RPMI8226 (cell line): ENCODE data around the gene ADGRL2.

Experiments used
- DNase-seq: peaks from one replicate; pipeline ENCODE4 v3.0.0-alpha.2; 2015

The ADGRL2 gene

DNA sequence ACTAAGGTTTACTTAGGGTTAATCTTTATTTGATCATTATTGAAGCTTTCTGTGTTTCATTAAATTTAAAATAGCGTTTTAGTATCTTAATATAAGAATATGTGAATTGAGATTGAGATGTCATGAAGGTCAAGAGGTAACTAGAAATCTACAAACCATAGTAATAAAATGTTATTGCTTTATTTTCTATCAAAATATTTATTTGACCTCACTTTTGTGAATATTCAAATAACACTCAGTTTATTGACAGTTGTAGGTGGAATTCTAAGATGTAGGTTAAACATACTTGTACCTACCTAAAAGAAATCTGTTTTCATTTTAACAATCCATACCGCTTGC lies 5.7 kb downstream of the ADGRL2 start:
- DNase-seq: no peak

DNA sequence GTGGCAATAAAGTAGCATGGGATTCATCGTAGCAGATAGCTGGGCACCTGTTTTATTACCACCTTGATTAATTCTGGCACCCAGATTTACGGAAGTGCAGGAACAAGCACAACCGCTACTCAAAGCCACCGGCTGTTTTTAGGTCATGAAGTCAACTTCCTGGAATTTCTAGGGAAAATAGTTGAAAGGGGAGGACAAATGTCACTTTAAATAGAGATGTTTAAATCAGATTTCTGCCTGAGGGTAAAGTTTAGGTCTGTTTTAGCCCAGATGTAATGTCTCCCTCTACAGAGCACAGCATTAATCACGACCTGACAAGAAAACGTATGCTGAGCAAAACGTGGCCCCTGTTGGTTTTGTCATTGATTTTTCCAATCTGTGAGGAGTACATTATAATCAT lies 8.0 kb downstream of the ADGRL2 start:
- peak; percentile 4 for DNase-seq

DNA sequence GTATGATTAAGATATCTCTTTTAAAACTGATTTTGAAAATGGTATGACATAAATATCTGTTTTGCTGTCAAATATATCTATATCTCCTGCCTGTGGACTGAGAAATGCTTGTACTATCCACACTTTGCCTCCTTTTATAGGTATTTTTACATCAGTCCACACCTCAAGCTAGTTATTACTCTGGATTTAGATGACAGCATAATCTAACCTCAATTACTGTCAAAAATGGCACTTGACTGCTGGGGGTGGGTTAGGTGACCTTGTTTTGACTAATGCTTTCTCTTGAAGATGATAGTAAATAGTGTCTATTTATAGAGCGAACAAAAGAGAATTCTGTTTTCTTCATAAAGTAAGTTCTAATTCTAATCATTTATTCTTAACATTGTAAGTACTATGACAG lies 9.1 kb downstream of the ADGRL2 start:
- DNase-seq: no peak

DNA sequence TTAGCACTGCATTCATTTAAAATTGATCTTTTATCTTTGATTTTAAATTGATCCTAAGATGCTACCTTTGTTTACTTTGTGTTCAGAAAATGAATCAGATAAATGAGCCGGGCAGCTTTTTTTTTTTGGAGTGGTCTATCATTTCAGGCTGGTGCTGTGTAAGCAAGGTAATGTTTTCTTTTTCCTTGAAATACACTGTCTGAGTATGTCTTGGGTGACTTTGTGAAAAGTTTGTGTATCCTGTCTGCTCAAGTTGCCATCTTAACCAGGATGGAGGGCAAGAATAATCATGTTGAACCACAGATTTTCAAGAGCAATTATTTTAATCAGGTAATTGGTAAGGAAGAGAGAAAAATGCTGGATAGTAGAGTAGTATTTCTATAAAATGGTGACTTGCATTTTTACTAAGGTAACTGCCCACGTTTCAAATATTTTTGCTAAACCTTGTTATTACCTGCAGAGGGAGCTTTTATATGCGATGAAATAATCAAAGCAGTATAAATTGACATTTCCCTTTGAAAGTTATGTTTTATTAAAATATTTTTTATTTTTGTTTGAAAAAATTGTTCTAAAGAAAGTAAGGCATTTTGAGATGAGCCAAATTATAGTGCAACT lies 11.1 kb downstream of the ADGRL2 start:
- no peak for DNase-seq

DNA sequence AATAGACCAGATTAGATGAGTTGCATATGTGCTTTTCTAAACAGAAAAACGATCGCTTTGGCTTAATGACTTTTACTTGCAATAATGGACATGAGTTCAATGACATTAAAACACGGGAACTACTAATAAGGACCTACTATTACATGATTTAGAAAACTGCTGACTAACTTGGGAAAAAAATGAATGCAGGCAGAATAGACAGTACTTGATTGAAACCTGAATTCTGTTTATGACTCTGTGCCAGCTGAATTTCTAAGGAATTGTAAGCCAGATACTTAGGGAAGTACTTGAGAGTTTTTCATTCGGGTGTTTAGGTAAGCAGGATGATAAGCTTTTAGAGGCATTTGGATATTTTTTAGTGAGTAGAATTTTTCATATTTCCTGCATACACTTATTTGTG lies 12.0 kb downstream of the ADGRL2 start:
- no peak for DNase-seq

DNA sequence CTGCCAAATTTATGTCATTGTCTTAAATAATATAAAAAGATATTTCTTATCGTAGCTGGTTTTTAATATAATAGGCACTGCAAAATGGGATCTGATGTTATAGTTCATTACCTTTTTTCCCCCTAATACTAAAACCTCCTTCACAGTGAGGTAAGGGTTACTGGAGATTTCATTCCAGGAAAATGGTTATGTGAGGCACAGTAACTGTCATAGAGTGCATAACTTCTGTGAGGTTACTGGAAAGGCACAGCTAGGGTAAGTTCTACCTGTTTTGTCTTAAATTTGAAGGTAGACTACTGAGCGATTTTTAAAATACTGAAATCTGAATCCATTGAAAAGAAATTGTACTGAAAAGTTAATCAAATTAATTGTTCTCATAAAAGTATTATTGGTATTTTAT lies 13.0 kb downstream of the ADGRL2 start:
- DNase-seq: no peak

DNA sequence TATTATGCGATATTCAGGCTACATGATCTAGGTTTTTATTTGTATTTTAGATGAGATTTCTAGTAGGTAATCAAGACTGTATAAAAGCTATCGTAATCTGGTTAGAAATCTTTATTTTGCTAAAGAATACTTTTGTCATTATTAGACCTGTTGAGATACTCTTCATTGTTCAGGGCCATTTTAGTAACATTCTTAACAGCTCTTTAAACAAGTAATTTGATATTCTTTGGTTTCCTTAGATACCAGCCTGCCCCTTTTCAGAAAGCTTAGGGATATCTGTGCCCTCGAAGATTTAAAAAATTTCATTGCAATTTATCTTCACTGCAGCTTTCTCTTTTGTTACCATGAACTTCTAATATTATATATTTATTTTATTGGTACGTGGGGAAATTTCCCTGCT lies 18.9 kb downstream of the ADGRL2 start:
- no peak for DNase-seq

DNA sequence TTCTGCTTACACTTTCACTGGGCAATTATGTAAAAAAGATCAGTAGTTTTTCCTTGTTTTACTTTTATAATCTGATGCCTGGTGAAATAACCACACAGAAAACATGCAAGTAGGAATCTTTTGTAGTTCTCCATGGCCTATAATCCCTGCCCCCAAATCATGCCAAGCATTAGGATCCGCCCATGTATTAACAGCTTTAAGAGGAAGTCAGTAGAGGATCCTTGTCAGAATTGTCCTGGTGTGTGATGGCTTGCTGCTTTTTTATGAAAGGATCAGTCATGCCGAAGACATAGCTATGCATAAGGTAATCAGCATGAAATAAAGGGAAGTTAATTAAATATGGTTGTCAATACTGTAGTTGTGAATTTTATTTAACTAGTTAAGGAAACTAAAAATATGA lies 20.0 kb downstream of the ADGRL2 start:
- DNase-seq: no peak

DNA sequence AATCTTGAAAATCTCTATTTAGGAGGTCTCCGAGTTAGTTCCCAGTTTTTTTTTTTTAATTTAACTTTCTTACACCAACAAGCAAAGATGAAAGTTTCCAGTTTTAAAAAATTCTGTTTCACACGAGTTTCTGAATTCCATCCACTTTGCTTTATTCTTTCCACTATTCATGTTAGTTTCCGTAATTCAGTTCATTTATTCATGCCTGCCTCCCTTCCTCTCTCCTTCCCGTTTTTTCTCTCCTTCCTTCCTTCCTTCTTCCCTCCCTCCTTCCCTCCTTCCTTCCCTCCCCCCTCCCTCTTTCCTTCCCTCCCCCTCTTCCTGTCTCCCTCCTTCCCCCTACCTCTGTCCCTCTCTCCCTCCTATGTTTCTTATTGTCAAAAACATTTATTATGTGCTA lies 22.3 kb downstream of the ADGRL2 start:
- no peak for DNase-seq

DNA sequence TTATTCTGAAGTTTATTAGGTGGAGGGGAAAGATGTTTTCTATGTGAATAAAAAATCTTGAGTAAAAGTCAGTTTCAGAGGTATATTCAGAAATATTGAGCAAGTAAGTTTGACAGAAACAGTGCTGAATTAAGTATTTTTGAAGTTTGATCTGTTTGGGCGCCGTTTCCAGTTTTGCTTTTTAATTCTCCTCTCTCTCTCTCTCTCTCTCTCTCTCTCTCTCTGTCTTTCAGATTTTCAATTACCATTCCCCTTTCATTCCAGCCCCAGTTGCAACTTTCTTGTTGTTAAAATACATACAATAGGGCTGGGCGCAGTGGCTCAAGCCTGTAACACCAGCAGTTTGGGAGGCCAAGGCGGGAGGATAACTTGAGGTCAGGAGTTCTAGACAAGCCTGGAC lies 24.0 kb downstream of the ADGRL2 start:
- no peak for DNase-seq

DNA sequence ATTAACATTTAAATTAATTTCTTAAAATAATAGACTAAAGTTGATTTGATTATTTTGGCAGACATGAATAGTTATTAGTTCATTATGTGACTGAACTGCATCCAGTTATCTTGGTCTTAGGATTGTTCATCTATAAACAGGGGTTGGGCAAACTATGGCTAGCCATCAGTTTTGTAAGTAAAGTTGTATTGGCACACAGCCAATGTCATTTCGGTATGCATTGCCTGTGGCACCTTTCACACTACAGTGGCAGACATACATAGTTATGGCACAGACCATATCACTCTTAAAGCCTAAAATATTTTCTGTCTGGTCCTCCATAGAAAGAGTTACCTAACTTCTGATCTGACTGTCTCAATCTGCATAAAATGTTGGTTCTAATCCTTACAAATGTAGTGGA lies 27.2 kb downstream of the ADGRL2 start:
- DNase-seq: no peak

DNA sequence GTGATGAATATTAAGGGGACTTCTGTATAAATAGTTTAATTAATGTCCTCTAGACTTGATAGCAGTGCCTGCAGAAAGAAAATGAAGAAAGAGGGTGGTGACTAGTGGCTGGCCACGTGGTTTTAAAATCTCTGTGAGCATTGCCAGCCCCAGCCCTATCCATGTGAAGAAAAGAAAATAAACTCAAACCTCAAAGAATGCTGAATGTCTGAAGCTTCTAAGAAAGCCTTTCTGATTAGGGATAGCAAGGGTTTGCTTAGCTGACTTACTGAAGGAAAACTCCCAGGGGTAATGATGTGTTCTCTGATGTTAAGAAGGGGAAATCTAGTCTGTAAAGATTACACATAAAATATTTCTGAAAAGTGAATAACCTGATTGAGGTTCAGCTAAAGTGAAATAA lies 31.8 kb downstream of the ADGRL2 start:
- DNase-seq: no peak

DNA sequence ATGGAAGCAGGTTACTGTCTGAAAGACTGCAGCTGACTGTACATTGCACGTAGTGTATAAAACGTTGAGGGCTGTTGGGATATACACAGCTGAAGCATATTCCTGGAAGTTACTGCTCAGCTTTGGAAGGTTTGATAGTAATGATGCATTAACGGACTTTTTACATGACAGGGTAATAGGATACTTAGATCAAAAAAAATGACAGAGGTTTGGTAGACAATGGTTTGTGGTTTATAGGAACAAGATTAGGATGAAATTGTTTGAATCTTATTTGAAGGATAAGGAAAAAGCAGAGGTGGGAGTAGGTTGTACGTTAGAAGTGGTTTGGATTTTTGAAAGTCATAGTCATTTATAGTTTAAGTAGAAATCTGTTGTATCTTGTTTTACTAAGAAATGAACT lies 33.0 kb downstream of the ADGRL2 start:
- DNase-seq: no peak

DNA sequence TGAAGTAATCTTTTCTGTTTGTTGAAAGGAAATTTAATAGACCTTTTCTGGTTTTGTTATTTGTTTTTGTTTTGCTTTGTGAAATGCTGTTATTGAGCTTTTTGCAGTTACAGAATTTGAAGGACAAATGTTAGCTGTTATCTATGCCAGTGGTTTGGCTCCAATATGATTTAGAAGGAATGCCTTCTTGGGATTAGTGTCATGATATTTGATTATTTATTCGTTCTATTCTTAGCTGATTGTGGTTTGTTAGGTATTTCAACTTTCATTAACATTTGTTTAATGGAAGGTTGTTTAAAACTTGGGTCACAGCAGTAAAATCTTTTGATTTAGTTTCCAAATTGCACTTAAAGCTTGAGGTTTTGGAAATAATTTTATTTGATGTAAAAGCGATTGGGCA lies 33.5 kb downstream of the ADGRL2 start:
- no peak for DNase-seq

DNA sequence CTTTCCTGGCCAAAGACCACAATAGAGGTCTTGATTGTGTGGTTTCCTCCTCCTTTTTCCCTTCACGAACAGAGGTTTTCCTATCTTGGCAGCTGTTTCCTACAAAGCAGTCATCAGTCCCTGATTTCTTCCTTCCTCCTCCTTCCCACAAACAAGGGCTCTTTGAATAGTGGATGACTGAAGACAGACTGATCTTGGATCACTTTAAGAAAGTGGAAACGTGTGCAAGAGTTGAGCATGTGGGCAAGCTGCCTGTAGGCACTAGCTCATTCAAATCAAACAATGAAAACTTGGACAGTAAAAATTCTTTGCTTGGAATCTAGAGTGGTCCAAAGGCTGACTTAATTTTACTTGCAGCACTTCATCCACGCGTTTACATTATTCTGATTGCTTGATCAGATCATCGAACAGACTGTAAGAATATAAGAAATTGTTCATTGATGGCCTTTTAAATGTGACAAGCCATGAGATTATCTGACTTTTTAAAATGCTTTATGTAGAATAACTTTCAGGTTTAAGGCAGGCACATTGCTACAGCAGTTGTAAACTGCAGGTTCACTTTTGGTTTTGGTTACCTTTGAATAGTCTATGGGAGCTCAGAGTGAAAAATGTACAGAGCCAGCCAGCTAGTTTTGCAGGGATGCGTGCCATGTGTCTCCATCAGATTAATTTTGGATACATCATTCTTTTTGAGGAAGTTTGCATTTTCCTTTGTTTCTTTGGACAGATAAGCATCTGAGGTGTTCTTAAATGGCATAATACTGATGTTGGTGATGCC lies 34.4 kb downstream of the ADGRL2 start:
- no peak for DNase-seq

DNA sequence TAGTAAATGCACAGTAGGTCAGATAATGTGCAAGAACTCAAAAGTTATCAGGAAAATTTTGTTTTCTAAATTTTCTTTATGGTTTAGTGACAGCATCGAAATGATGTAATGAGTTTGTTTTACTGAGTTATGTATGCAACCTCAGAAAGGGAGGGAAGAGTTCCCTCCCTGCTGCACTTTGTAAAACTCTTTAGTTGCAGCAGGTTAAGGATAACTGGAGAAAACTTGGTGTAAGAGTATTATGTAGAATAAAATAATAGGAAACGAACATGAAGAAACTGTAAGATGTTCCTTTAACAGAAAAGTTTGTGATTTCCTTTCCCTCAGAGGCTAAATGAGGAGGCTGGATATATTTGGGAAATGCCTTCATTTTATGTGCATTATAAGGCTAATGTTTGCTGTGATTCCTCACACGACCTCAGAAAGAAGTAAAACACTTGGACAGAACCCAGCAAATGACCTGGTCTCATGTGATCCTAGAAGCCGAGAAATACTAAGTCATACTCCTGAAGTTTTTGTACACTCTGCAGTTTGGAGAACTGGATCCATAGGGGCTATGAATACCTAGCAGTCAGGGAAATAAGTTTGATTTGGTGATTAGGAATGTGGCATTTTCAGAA lies 35.4 kb downstream of the ADGRL2 start:
- DNase-seq: no peak

DNA sequence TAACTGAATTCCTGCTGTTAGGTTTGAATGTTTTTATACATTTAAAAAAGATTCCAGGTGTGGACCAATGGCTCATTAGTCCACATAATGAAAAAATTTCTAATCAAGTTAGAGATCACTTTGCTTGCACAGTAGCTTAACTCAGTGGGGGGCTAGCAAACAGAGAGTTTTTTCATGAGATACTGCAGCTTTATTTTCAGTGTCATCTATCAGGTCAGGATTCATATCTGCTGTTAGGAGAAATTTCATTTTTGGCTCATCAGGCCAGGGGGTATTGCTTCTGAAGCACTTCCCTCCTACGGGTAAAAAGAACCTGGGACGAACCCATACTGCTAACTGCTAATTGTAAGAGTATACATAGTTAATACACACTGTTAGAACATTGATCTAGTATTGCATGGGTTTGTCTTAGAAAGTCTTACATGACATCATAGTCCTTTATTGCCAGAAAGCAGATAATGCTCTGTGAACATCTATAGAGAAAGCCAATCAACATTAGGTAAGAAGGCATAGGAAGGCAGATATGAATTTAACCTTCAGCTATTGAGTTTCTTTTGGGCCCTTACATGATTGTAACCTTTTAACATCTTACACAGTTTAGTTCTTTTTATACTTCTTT lies 38.0 kb downstream of the ADGRL2 start:
- DNase-seq: no peak

DNA sequence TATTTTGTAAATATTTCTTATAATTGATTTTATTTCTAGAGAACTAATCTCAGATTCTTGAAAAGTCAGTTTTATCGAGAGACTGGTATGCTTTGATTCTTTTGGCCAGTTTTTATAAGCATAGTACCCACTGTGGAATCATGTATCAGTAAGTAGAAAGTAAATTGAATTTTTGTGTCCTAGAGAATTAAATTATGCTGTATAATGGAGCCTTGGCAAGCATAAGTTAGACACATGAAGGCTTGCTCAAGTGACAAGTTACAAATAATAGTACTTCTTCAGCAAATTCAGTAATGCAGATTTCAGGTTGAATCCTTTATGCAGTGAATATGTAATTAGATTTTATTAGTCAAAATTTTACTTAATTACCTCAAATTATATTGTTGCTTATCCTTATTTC lies 40.1 kb downstream of the ADGRL2 start:
- no peak for DNase-seq

DNA sequence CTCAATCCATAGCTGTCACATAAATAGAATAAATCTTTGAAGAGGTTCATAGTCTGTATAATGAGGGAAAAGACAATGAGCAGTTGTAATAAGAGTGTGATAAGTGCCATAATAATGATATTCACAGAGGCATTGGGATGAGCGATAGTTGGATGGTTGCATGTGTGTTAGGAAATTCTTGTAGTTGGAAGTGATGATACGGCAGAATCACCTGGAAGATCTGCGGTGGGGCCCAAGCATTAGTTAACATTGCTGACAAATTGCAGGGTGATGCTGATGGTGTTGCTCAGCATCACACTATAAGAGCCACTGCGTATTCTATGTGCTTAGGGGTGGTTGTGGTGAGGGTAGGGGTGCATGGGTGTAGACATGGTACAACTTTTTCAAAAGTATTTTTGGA lies 41.1 kb downstream of the ADGRL2 start:
- no peak for DNase-seq

DNA sequence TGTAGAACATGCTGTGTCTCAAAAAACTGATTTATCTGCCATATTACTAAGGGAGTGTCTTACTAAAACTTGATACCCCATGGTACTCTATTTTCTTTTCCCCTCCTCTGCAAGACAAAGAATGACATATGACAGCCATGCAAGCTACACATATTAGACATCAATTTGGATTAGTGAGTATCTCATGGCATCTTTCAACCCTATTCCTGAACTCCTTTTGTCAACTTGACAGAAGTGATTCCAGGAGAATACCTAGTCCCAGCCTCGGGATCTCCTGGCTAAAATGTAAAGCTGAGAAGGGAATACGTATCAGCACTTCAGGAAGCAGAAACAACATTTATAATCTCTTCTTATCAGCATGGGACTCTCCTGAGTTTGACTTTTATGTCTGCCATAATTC lies 43.7 kb downstream of the ADGRL2 start:
- DNase-seq: no peak

DNA sequence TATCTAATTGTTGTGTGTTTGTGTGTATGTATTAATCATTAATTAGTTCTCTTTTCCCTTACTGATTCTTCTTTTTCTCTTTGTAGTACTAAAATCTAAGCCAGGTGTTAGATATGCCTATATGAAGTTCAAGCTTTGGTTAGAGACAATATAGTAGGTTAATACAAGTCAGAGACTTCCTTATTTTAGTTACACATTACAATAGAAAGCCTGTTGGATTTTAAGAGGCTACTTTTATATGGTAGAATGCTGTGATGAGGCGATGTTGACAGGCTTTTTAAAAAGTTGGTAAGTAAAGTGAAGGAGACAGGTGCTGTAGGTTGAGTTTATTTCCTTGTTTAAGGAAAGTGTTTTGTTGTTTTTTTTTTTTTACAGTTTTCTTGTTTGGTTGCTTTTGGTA lies 45.9 kb downstream of the ADGRL2 start:
- no peak for DNase-seq

DNA sequence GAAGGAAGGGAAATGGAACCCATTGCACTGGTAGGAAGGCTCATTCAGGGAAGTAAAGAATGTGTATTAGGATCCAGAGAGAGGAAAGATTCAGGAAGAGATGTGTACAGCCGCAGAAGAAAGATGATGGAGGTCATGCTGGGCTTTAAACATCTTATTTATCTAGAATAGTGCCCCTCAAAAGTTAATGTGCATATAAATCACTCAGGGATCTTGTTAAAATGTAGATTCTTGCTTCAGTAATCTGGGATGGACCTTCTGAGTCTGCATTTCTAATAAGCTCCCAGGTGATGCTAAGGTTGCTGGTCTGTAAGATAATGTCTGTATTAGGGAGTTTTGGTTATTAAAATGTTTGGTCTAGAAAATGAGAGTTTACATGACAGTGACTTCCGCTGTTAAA lies 46.3 kb downstream of the ADGRL2 start:
- DNase-seq: no peak

DNA sequence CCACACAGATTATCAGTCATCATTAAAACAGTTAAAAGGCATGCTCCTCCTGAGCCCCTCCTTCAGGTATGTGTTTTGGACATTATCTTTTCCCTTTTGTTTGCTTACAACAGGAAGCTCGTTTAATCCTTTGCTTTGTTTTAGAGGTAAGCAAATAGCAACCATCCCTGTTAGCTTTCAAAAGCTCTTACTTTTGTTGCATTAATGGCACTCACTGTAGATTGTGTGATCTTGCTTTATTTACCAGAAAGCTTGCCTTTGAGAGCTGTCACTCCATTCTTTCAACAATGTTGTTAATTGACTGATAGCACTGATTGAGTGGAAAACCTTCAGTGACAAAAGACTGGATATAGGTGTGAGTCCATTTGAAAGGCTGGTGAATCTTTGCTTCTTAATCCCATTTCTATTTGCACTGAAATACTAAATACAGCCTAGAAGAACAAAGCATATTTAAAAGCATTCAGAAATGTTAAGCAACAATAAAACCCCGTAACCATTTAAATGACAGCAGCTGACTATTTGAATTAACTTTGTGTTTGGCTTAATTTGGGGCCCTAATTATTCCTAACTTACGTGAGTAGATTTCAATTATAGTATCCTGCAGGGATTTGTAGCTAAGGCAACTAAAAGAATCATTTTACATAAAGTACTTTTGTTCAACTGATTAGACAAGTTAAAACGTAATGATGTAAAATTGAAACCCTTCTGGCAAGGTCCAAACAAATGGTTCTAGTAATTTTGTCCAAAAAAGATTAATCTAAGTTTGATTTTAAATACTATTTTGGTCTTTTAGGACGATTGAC lies 48.3 kb downstream of the ADGRL2 start:
- DNase-seq: no peak
